IMR-90 (cell line): ENCODE measurements around the gene TMEM17. TPM values are rescaled to one million over a fixed set of nuclear protein-coding genes. Genes with fewer than 3 reads are reported as not detected.

Experiments used
- ATAC-seq: fragments of 200-7000 bp; cut with Tn5 transposase; 2 replicates; pipeline ENCODE4 v1.9.1; 2020; ENCODE audit warnings: low read depth, mild to moderate bottlenecking, moderate library complexity
- BruUV-seq: library from RNA; stranded (reverse); fragments of 400-500 nt; replicated peaks from 2 replicates; lab custom pipeline; 2021; lab: Mats Ljungman, UMichigan
- CTCF ChIA-PET: fragments of 300-600 bp; formaldehyde crosslinking; extraction: SDS; loops from one replicate; lab custom pipeline; 2021; ENCODE audit warnings: antibody characterized with exemption; lab: Yijun Ruan, JAX
- POLR2A ChIA-PET: fragments of 300-600 bp; sonication (Branson Sonifier 250); formaldehyde crosslinking; loops from one replicate; lab custom pipeline; 2022; ENCODE audit warnings: antibody characterized with exemption; ENCODE audit not compliant: unreplicated experiment; lab: Charles Lee
- DNase-seq: peaks from one replicate; pipeline ENCODE4 v3.0.0; 2013
- H2AFZ ChIP-seq: replicated peaks from 2 replicates; pipeline ENCODE3; 2013; ENCODE audit warnings: low read length, mild to moderate bottlenecking; ENCODE audit not compliant: poor library complexity
- H2AK5ac ChIP-seq: 2 replicates; pipeline ENCODE4 v1.6.1; 2013; ENCODE audit warnings: low read depth, low read length, inconsistent platforms
- H2AK9ac ChIP-seq: replicated peaks from 2 replicates; pipeline ENCODE3; 2013; ENCODE audit warnings: mild to moderate bottlenecking, low read depth, low read length, moderate library complexity; ENCODE audit not compliant: poor library complexity
- H2BK120ac ChIP-seq: 2 replicates; pipeline ENCODE4 v1.6.1; 2013; ENCODE audit warnings: low read depth, low read length, inconsistent platforms
- H2BK15ac ChIP-seq: 3 replicates; pipeline ENCODE4 v1.6.1; 2013; ENCODE audit warnings: low read depth, low read length, inconsistent platforms
- H2BK20ac ChIP-seq: 2 replicates; pipeline ENCODE4 v1.6.1; 2013; ENCODE audit warnings: low read depth, mild to moderate bottlenecking, inconsistent platforms, low read length, moderate library complexity
- H2BK5ac ChIP-seq: 2 replicates; pipeline ENCODE4 v1.6.1; 2013; ENCODE audit warnings: mild to moderate bottlenecking, low read depth, low read length, inconsistent platforms; ENCODE audit not compliant: poor library complexity, severe bottlenecking
- H3K14ac ChIP-seq: replicated peaks from 2 replicates; pipeline ENCODE4 v1.6.1; 2013; ENCODE audit warnings: low read depth, low read length, inconsistent platforms
- H3K18ac ChIP-seq: 2 replicates; pipeline ENCODE4 v1.6.1; 2013; ENCODE audit warnings: low read depth, low read length, control low read depth
- H3K23ac ChIP-seq: 2 replicates; pipeline ENCODE4 v1.6.1; 2013; ENCODE audit warnings: low read depth, low read length, inconsistent platforms
- H3K27ac ChIP-seq: 2 replicates; pipeline ENCODE4 v1.5.1; 2013; ENCODE audit warnings: mild to moderate bottlenecking, control low read depth, low read length; ENCODE audit not compliant: insufficient read depth
- H3K27me3 ChIP-seq: 2 replicates; pipeline ENCODE4 v1.6.1; 2013; ENCODE audit warnings: low read length; ENCODE audit not compliant: control insufficient read depth, insufficient read depth
- H3K36me3 ChIP-seq: 2 replicates; pipeline ENCODE4 v1.6.1; 2013; ENCODE audit warnings: low read length, mixed read lengths; ENCODE audit not compliant: control insufficient read depth, insufficient read depth
- H3K4ac ChIP-seq: 2 replicates; pipeline ENCODE4 v1.6.1; 2013; ENCODE audit warnings: low read depth, low read length, inconsistent platforms
- H3K4me1 ChIP-seq: 2 replicates; pipeline ENCODE4 v1.6.1; 2013; ENCODE audit warnings: low read length, mixed read lengths; ENCODE audit not compliant: control insufficient read depth, insufficient read depth
- H3K4me2 ChIP-seq: 2 replicates; pipeline ENCODE4 v1.6.1; 2013; ENCODE audit warnings: low read depth, mild to moderate bottlenecking, control low read depth, low read length, moderate library complexity
- H3K4me3 ChIP-seq: 2 replicates; pipeline ENCODE4 v1.5.1; 2013; ENCODE audit warnings: low read depth, mild to moderate bottlenecking, control low read depth, low read length, moderate library complexity; ENCODE audit not compliant: insufficient read depth
- H3K56ac ChIP-seq: 2 replicates; pipeline ENCODE4 v1.6.1; 2013; ENCODE audit warnings: low read length, inconsistent platforms; ENCODE audit not compliant: insufficient read depth; ENCODE audit errors: extremely low read depth
- H3K79me1 ChIP-seq, 2 experiments: 2 replicates each; pipeline ENCODE4 v1.6.1; 2013; ENCODE audit warnings: low read length in 2 of 2, inconsistent platforms in 1 of 2, low read depth in 1 of 2
- H3K9ac ChIP-seq: 2 replicates; pipeline ENCODE4 v1.6.1; 2013; ENCODE audit warnings: low read depth, low read length, control low read depth
- H3K9me1 ChIP-seq: 2 replicates; pipeline ENCODE4 v1.6.1; 2013; ENCODE audit warnings: low read length, inconsistent platforms; ENCODE audit not compliant: insufficient read depth
- H3K9me3 ChIP-seq: 2 replicates; pipeline ENCODE4 v1.6.1; 2013; ENCODE audit warnings: low read length; ENCODE audit not compliant: control insufficient read depth, insufficient read depth
- H4K20me1 ChIP-seq: 2 replicates; pipeline ENCODE4 v1.6.1; 2013; ENCODE audit warnings: low read length, inconsistent platforms; ENCODE audit not compliant: insufficient read depth
- H4K5ac ChIP-seq: 2 replicates; pipeline ENCODE4 v1.6.1; 2013; ENCODE audit warnings: mild to moderate bottlenecking, low read depth, low read length, control low read depth
- H4K8ac ChIP-seq, 2 experiments: 2 replicates each; pipeline ENCODE4 v1.6.1; 2013; ENCODE audit warnings: low read depth in 2 of 2, low read length in 2 of 2, control low read depth in 1 of 2, inconsistent platforms in 1 of 2
- H4K91ac ChIP-seq: 2 replicates; pipeline ENCODE4 v1.6.1; 2013; ENCODE audit warnings: low read depth, low read length, inconsistent platforms; ENCODE audit not compliant: insufficient read depth
- BHLHE40 ChIP-seq: fragments of 150-350 bp; IDR thresholded peaks from 2 replicates; pipeline ENCODE4 v1.6.1; 2016; ENCODE audit warnings: mild to moderate bottlenecking, low read depth, low read length
- CEBPB ChIP-seq: IDR thresholded peaks from 2 replicates; pipeline ENCODE4 v1.6.1; 2012; ENCODE audit warnings: low read depth, low read length, improper control_type of control experiment
- CHD1 ChIP-seq: IDR thresholded peaks from 2 replicates; pipeline ENCODE4 v1.6.1; 2012; ENCODE audit warnings: low read depth, low read length, improper control_type of control experiment
- CTCF ChIP-seq: conservative IDR thresholded peaks from 2 replicates; pipeline ENCODE4 v1.5.1; 2012; ENCODE audit warnings: mild to moderate bottlenecking, low read depth, low read length, improper control_type of control experiment
- ELK1 ChIP-seq: fragments of 150-350 bp; IDR thresholded peaks from 2 replicates; pipeline ENCODE4 v1.6.1; 2016; ENCODE audit warnings: low read depth, mild to moderate bottlenecking, low read length, moderate library complexity, borderline replicate concordance
- FOS ChIP-seq: fragments of 150-350 bp; IDR thresholded peaks from 2 replicates; pipeline ENCODE4 v1.6.1; 2016; ENCODE audit warnings: low read depth, low read length
- MAFK ChIP-seq: IDR thresholded peaks from 2 replicates; pipeline ENCODE4 v1.6.1; 2012; ENCODE audit warnings: low read depth, low read length, improper control_type of control experiment
- MAZ ChIP-seq: IDR thresholded peaks from 2 replicates; pipeline ENCODE4 v1.6.1; 2012; ENCODE audit warnings: low read depth, mild to moderate bottlenecking, low read length, improper control_type of control experiment, moderate library complexity, borderline replicate concordance
- MXI1 ChIP-seq: IDR thresholded peaks from 2 replicates; pipeline ENCODE4 v1.6.1; 2012; ENCODE audit warnings: low read depth, mild to moderate bottlenecking, low read length, moderate library complexity, borderline replicate concordance
- NFE2L2 ChIP-seq: fragments of 150-350 bp; IDR thresholded peaks from 2 replicates; pipeline ENCODE4 v1.6.1; 2016; ENCODE audit warnings: low read depth, mild to moderate bottlenecking, low read length
- POLR2A ChIP-seq: IDR thresholded peaks from 2 replicates; pipeline ENCODE4 v1.6.1; 2012; ENCODE audit warnings: mild to moderate bottlenecking, low read depth, low read length
- RAD21 ChIP-seq: IDR thresholded peaks from 2 replicates; pipeline ENCODE4 v1.6.1; 2012; ENCODE audit warnings: low read length, improper control_type of control experiment
- RCOR1 ChIP-seq: IDR thresholded peaks from 2 replicates; pipeline ENCODE4 v1.6.1; 2012; ENCODE audit warnings: mild to moderate bottlenecking, low read length, improper control_type of control experiment; ENCODE audit not compliant: insufficient replicate concordance
- RFX5 ChIP-seq: IDR thresholded peaks from 2 replicates; pipeline ENCODE4 v1.8.0; 2012; ENCODE audit warnings: low read depth, mild to moderate bottlenecking, low read length, moderate library complexity
- SMC3 ChIP-seq: fragments of 150-350 bp; IDR thresholded peaks from 2 replicates; pipeline ENCODE4 v1.6.1; 2016; ENCODE audit warnings: low read depth, mild to moderate bottlenecking, antibody characterized with exemption, low read length, moderate library complexity
- USF2 ChIP-seq: fragments of 150-350 bp; IDR thresholded peaks from 2 replicates; pipeline ENCODE4 v1.6.1; 2017; ENCODE audit warnings: mild to moderate bottlenecking, antibody characterized with exemption, low read length, low read depth
- WGBS, 2 experiments: methylation state at CpG; one replicate each; pipeline versions ENCODE4 v1.1.5 to v1.1.7; 2013; ENCODE audit warnings: missing lambda C conversion rate in 2 of 2; ENCODE audit not compliant: insufficient read length in 1 of 2; ENCODE audit errors: extremely low coverage in 2 of 2; 5-methylcytosine and 5-hydroxymethylcytosine counted together
- dilution Hi-C: fragments of 300-500 bp; cut with HindIII; formaldehyde crosslinking; loops from one replicate; pipeline ENCODE4 v1.14.3; 2018; ENCODE audit warnings: low sequenced_read_pairs; ENCODE audit not compliant: unreplicated experiment
- in situ Hi-C: fragments of 300-500 bp; cut with MboI; formaldehyde crosslinking; loops from 3 replicates; pipeline ENCODE4 v1.14.3; 2019; ENCODE audit warnings: low sequenced_read_pairs, inconsistent platforms, mixed read lengths
- intact Hi-C: fragments of 100-400 bp; cut with micrococcal nuclease; formaldehyde crosslinking; loops from 2 replicates; pipeline ENCODE4 v1.10.0; 2022
- polyA plus RNA-seq, 3 experiments: library from polyadenylated mRNA; depleted of rRNA; stranded (reverse); fragments of >200 nt; gene quantifications; 2 replicates each; pipeline ENCODE4 v1.2.3, GENCODE V29; 2012; ENCODE audit warnings: low replicate concordance in 1 of 3
- total RNA-seq: library from RNA; depleted of rRNA; stranded (reverse); fragments of >200 nt; gene quantifications from 2 replicates; pipeline ENCODE4 v1.2.3, GENCODE V29; 2012

TMEM17 gene
- total and polyA plus RNA-seq, 2 of the 4 experiments (the other 2 are of a cell fraction) = 1.3 to 1.8 TPM

- no peak overlapping the region for H3K23ac ChIP-seq
- ATAC-seq (no peak), DNase-seq (no peak)
- intact Hi-C loops = no loop called here
- no peak overlapping the region for H3K18ac ChIP-seq
- H4K91ac ChIP-seq = no peak overlapping the region
- no TSS peak for BruUV-seq
- H2BK15ac ChIP-seq = no peak overlapping the region
- no peak overlapping the region for H2AK9ac ChIP-seq
- no peak overlapping the region for H3K4me3 ChIP-seq
- no peak overlapping the region for H3K9ac ChIP-seq
- H4K8ac ChIP-seq = no peak overlapping the region
- WGBS, 2 experiments = no CpG with 5 or more reads among the region's 1 CpG
- no peaks in the 10 kb centered on the region for H3K27me3 ChIP-seq
- ChIA-PET POLR2A (no interaction called here), CTCF (no interaction called here)
- no peak overlapping the region for H3K27ac ChIP-seq
- in situ Hi-C loops = loop anchor here (25.0 kb wide), 2 partner anchors 568 to 1018 kb away; no protein-coding TSS in a partner anchor
- no peak overlapping the region for H4K5ac ChIP-seq
- H2AK5ac ChIP-seq = no peak overlapping the region
- TF ChIP-seq CTCF = no peak
- no peak for TF ChIP-seq BHLHE40
- TF ChIP-seq ELK1 = no peak
- TF ChIP-seq MAZ = no peak
- no peak for TF ChIP-seq CHD1
- no peak for TF ChIP-seq SMC3
- TF ChIP-seq RAD21 = no peak
- no peak for TF ChIP-seq NFE2L2
- TF ChIP-seq MXI1 = no peak
- no peak for TF ChIP-seq MAFK
- TF ChIP-seq CEBPB = no peak
- TF ChIP-seq USF2 = no peak
- TF ChIP-seq FOS = no peak
- no peak for TF ChIP-seq RCOR1
- TF ChIP-seq POLR2A = no peak
- TF ChIP-seq RFX5 = no peak
- no peaks in the 10 kb centered on the region for H3K9me1 ChIP-seq
- no peak overlapping the region for H3K4ac ChIP-seq
- no peaks in the 10 kb centered on the region for H3K79me1 ChIP-seq
- H3K4me2 ChIP-seq = no peak overlapping the region
- no peak overlapping the region for H2BK5ac ChIP-seq
- H3K56ac ChIP-seq = no peak overlapping the region
- dilution Hi-C loops = no loop called here
- H4K20me1 ChIP-seq = no peaks in the 10 kb centered on the region
- no peak overlapping the region for H2BK20ac ChIP-seq
- H3K36me3 ChIP-seq = no peaks in the 10 kb centered on the region
- no peak overlapping the region for H2BK120ac ChIP-seq
- H2AFZ ChIP-seq = no peak overlapping the region
- no peak overlapping the region for H3K14ac ChIP-seq
- H3K4me1 ChIP-seq = peaks cover 2% of the 10 kb centered on the region; the same call in 1 of the 2 replicates
- no peaks in the 10 kb centered on the region for H3K9me3 ChIP-seq
Observed at GRCh38 chr2:62469114-62469513, 36.9 kb downstream of the TMEM17 start.
